Cortex of kidney (tissue), 1 donor: Measurements from ENCODE around the gene BMP2K.

Source experiments
- DNase-seq: peaks from one replicate; lab custom pipeline; 2025; lab: John Stamatoyannopoulos, UW

BMP2K gene

DNA sequence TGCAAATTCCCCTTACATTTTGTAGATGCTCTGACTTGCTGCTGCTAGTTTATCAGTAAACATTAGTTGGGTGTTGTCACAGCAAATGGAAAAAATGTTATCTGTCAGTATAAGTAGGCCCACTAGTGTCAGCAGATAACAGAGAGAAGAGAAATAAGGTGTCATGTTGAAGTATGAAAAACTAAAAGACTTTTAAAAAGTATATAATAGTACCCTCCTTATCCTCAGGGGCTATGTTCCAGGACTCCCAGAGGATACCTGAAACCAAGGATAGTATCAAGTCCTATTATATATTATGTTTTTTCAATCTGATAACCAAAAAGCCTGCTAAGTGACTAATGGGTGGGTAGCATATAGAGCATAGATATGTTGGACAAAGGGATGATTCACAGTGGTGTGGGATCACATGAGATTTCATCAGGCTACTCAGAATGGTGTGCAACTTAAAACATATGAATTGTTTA lies 11.6 kb upstream of the BMP2K start:
- no peak for DNase-seq

GRCh38 chr4:78765432-78766006 lies 10.6 kb upstream of the BMP2K start:
- no peak for DNase-seq

- DNase-seq, result no peak
Observed at GRCh38 chr4:78766026-78766425, 10.1 kb upstream of the BMP2K start.

DNA sequence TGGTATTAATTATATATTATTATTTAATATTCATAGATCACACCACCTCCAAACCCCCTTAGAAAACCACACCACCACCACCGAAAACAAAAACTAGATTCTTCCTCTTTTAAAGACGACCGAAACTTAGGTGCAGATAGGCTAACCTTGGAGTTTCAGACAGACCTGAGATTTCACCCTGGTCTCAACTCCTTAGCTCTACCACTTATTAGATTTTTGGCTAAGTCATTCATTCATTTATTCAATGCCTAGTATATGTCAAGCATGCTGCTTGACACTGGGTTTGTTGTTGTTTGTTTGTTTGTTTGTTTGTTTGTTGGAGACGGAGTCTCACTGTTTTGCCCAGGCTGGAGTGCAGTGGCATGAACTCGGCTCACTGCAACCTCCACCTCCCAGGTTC lies 9.5 kb upstream of the BMP2K start:
- no peak for DNase-seq

DNA sequence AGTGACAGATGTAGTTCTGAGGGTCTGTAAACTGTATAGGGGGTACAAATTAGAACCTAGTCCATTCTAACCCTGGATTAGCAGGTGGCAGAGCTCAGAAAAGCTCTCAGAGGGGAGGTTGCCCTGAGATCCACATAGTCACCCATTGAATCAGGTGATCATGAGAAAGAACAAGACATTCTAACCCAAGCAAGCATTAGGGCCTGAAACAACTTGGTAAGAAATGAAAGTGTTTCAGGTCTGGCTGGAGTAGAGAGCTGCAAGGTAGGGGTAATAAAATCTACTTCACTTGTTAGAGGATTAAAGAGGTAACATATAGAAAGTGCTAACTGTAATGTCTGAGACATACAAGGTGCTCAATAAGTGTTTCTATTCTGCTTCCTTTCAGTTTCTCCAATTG lies 8.8 kb upstream of the BMP2K start:
- no peak for DNase-seq

DNA sequence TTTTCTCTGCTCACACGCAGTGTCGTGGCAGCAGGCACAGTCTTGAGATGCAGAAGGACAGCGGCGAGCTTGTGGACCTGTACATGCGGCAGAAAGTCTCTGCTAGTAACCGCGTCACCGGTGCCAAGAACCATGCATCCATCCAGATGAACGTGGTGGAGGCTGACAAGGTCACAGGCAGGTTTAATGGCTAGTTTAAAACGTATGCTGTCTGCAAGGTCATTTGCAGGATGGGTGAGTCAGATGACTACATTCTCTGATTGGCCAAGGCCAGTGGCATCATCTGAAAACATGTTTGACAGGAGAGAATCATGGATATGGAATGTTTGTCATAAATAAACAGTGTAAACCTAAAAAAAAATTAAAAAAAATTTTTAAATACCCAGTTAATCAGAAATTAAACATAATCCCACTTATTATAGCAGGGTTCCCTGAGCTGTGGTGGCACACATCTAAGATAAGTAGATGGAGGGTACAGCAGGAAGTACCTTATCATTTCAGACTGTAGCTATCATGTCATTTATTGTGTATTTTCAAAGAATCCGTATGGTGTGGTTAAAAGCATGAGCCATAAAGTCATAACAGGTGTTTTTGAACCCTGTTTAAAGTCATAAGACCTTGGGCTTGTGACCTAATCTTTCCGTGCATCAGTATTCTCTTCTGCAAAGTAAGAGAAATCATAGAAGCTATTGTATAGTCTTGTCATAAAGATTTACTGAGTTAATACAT lies 7.5 kb upstream of the BMP2K start:
- DNase-seq, result no peak

GRCh38 chr4:78770091-78770642 lies 6.0 kb upstream of the BMP2K start:
- DNase-seq, result no peak

DNA sequence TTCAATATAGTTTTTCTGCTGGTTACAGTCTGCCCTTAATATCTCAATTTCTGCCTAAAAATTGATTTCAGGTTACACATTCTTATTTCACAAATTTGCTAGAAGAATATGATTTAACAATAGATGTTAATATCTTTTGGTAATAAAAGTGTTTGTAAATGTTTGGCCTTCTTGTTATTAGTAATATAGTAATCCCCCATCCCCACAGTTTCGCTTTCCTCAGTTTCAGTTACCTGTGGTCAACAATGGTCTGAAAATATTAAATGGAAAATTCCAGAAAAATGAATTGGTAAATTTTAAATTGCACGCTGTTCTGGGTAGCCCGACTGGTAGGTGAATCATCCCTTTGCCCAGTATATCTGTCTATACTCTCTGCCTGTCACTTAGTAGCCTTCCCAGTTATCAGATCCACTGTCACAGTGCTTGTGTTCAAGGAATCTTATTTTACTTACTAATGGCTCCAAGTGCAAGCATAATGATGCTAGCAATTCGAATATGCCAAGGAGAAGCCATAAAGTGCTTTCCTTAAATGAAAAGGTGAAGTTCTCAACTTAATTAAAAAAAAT lies 3.5 kb upstream of the BMP2K start:
- DNase-seq, result no peak

DNA sequence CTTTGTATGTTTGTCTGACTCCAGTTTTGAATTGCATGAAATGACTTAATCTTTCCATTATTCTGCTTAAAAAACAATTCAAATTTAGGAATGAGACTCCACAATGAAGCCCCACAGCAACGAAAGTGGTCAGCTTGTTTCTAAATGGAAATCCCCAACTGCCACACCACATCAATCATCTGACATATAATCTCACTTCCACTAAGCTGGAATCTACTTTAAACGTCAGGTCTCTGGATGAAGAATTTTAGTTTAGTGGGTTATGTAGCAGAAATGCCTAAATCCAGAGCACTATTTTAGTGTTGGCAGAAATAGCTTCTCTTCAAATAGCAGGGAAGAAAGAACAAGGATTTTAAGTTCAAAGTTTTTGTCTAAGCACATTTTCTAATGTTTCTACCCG lies 1.7 kb upstream of the BMP2K start:
- DNase-seq, result no peak

- no peak for DNase-seq
Observed at GRCh38 chr4:78775303-78776078, 659 bp upstream of the BMP2K start.

DNA sequence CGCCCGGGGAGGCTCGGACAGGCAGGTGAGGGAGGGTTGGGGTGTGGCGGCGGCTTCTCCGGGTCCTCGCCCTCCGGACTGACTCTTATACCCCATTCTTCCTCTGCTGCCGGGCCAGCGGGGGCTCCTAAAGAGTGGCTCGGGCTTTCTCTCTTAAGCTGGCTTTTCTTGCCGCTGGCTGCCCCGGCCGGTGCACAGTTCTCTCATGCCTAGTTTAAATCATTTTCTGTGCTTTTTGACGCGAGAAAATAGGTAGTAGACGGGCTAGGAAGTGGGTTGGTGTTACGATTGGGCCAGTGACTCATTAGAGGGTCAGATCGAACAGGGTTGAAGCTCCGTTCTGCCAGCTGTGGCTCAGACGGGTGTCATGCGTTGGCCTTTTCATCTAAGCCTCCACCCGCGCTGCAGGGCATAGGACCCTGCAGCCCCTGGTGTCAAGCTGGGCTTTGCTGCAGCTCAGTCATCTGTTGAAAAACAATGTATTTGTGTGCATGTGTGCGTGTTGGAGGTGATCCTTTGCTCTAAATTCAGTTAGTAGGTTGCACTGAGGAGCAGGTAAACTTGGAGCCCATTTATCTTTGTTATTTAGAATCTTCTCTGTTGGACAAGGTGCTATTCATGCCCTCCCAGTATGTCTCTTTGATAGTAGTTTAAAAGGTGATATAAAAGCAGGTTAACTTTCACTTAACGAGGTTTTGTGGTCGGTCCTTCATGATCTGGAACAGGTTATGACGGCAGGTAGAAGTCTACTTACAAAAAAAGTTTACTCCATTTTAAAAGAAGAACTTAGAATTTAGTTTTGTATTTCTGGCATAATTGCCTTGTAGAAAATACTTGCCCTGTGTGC lies 802 bp downstream of the BMP2K start:
- DNase-seq, result no peak

- no peak for DNase-seq
Observed at GRCh38 chr4:78777576-78777940, 1.4 kb downstream of the BMP2K start.

GRCh38 chr4:78778530-78778929 lies 2.4 kb downstream of the BMP2K start:
- no peak for DNase-seq

DNA sequence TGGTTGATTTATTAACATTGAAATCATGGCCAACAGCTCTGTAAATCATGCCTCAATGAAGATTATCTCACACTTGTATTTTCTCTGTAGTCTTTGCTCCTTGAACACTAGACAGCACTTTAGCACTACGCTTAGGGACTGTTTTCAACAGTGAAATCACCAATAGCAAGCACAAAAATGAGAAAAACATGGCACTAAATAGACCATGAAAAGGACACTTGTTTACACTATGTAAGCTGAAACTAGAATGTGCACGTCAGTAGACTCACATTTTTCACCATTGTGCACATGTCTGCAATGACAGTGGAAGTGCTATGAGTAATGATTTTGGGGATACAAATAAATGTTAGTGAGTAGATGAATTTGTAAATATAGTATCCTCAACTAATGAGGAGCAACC lies 3.1 kb downstream of the BMP2K start:
- no peak for DNase-seq

- DNase-seq, result no peak
Observed at GRCh38 chr4:78780093-78780492, 3.9 kb downstream of the BMP2K start.

DNA sequence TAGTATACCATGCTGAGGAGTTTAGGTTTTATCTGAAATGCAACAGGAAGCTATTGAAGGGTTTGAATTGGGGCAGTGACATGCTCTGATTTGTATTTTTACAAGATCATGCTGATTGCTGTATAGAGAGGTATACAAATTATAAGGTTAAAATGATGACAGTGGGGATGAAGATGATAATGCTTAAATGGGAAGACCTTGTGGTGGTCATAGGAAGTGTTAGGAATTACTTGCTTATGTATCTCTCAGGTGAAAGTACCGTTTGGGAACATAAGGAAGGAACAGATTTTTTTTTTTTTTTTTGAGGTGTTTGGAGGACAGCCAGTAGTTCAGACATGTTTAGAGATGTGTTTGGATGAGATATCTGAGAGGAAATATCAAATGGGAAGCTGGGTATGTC lies 5.0 kb downstream of the BMP2K start:
- DNase-seq, result no peak

GRCh38 chr4:78781924-78782323 lies 5.8 kb downstream of the BMP2K start:
- DNase-seq, result no peak

DNA sequence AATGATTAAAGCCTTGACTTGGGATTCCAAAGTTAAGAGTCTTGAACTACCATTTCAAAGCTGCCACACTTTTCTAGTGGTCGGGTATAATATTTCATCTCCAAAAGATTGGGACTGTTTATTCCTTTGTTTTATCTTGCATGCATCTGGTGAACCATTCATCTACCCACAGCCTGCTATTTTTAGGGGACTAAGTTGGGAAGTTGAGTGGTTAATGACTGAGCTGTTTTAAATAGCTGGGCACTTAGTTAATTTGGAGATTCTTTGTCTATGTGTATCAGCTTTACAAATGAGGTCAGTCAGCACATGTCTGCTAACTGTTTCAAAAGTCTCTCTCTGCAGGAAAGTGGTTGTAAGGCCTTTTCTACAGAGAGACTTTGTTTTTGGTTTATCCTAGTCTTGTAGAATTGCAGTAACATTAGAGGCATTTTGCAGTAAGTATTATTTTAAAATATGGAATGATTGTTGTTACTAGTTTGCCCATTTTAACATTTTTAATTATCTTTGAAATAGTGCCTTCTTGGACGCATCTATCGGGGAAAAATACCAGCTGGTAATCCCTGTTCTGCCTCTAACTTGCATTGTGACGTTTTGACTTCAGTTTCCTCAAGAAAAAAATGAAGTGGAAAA lies 8.2 kb downstream of the BMP2K start:
- DNase-seq, result no peak

DNA sequence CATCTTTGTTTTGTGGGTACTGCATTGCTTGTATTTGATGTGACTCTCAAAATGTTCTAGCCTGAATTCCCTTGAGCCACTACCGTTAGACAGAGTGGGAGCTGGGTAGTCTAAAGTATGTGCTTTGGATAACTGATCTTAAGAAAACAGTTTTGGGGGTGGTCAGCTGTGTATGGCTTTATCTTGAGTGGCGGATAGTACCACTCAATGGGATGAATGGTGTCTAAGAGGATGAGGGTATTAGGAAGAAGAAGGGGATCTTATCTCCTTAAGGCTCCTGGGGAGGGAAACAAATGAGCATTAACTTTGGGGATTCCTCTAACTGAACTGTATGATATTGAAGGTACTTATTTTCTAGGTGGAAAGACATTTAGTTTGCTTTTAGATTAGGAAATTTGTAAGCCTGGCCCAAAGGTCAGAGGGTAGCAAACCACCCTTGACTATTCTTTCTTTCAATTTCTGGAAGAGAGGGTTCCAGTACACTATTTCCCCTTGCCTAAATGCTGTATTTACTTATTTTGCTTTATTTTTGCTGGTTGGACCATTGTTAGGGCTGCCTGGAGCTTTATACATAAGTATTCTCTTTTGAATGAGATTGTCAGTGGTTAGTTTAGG lies 11.3 kb downstream of the BMP2K start:
- DNase-seq, result no peak

DNA sequence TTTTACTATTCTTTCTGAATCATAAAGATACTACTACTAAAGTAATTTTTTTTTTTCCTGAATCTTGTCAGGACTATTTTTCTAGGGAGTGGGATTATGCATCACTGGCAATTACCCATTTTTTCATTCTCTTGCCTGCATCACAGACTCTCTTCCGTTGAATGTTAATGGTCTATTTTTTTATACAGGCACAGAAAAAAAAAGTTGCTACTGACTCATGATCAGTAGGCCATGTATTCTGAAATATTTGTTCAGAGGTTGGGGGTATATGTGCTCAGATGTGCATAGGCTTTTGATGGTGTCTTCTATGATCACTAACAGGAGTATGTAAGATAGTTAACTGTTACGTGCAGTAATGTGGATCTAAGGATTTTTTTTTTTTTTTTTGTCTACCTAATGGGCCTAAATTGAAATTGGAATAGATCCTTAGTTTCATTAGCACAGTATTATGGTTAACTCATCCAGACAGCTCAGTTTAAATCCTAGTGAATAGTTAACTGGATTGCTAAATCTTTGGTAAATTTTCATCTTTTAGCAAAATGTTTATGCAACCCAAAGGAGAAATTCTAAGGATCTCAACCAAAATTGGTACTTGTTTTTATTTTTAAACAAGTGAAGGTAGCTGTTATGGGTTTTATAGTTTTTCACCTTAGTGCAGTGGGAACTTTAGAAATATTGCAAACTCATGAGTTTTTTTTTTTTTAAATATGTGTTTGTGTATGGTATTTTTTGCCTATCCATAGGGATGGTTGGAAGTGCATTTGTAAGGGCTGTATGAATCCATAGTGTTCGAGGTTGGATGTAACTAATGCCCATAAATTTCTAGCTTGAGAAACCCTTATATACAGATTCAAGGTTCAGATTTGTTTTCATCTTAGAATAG lies 12.1 kb downstream of the BMP2K start:
- DNase-seq, result no peak
